ENCODE measurements around the gene ASXL1. TPM values are rescaled to one million over a fixed set of nuclear protein-coding genes. Genes with fewer than 3 reads are reported as not detected.

ASXL1 gene
- total and polyA plus RNA-seq, 9 of the 15 experiments (the other 6 are each of a cell fraction or from before 2014, with no cell fraction given): 6.5 to 65.3 (median 32.3) TPM

GRCh38 chr20:32397567-32398084 lies 39.5 kb downstream of the ASXL1 start (continued):
- no peak for TF ChIP-seq MEF2A (IDR thresholded peaks at IDR 0.05; ENCODE audit: control insufficient read depth, low read depth, low read length)
- no peak for TF ChIP-seq CHAMP1 (IDR thresholded peaks at IDR 0.05)
- TF ChIP-seq NR0B1 (IDR thresholded peaks at IDR 0.05; ENCODE audit: partially characterized antibody): no peak
- TF ChIP-seq SMAD4 (CRISPR knock-in tag; conservative IDR thresholded peaks at IDR 0.05): peak; percentile 94
- no peak for TF ChIP-seq KAT7 (CRISPR knock-in tag; IDR thresholded peaks at IDR 0.05; ENCODE audit: borderline replicate concordance)
- no peak for TF ChIP-seq SREBF1 (IDR thresholded peaks at IDR 0.05; ENCODE audit: borderline replicate concordance, low read depth, low read length)
- TF ChIP-seq SIN3A (IDR thresholded peaks at IDR 0.05; ENCODE audit: borderline replicate concordance in 2 of 2, control insufficient read depth in 1 of 2, low read depth in 2 of 2, low read length in 2 of 2): no peak
- no peak for TF ChIP-seq NR1H2 (CRISPR knock-in tag; IDR thresholded peaks at IDR 0.05)
- TF ChIP-seq, protein P1, sequence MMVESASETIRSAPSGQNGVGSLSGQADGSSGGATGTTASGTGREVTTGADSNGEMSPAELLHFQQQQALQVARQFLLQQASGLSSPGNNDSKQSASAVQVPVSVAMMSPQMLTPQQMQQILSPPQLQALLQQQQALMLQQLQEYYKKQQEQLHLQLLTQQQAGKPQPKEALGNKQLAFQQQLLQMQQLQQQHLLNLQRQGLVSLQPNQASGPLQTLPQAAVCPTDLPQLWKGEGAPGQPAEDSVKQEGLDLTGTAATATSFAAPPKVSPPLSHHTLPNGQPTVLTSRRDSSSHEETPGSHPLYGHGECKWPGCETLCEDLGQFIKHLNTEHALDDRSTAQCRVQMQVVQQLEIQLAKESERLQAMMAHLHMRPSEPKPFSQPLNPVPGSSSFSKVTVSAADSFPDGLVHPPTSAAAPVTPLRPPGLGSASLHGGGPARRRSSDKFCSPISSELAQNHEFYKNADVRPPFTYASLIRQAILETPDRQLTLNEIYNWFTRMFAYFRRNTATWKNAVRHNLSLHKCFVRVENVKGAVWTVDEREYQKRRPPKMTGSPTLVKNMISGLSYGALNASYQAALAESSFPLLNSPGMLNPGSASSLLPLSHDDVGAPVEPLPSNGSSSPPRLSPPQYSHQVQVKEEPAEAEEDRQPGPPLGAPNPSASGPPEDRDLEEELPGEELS (CRISPR knock-in tag; IDR thresholded peaks at IDR 0.05; ENCODE audit: borderline replicate concordance): no peak
- TF ChIP-seq KHSRP (IDR thresholded peaks at IDR 0.05): no peak
- no peak for TF ChIP-seq SETDB1 (IDR thresholded peaks at IDR 0.05; ENCODE audit: low read length)
- TF ChIP-seq, protein P2, sequence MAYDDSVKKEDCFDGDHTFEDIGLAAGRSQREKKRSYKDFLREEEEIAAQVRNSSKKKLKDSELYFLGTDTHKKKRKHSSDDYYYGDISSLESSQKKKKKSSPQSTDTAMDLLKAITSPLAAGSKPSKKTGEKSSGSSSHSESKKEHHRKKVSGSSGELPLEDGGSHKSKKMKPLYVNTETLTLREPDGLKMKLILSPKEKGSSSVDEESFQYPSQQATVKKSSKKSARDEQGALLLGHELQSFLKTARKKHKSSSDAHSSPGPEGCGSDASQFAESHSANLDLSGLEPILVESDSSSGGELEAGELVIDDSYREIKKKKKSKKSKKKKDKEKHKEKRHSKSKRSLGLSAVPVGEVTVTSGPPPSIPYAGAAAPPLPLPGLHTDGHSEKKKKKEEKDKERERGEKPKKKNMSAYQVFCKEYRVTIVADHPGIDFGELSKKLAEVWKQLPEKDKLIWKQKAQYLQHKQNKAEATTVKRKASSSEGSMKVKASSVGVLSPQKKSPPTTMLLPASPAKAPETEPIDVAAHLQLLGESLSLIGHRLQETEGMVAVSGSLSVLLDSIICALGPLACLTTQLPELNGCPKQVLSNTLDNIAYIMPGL (CRISPR knock-in tag; IDR thresholded peaks at IDR 0.05): no peak
- peak; percentile 59; the same call in 1 of the 2 replicates for TF ChIP-seq NR2C1 (IDR thresholded peaks at IDR 0.05)
- peak; percentile 89 for TF ChIP-seq NR2C1 (tag; IDR thresholded peaks at IDR 0.05)
- TF ChIP-seq MLX (CRISPR knock-in tag; conservative IDR thresholded peaks at IDR 0.05): no peak
- no peak for TF ChIP-seq RHOXF2B (CRISPR knock-in tag; conservative IDR thresholded peaks at IDR 0.05)
- TF ChIP-seq SMAD3 (CRISPR knock-in tag; conservative IDR thresholded peaks at IDR 0.05): 0 out of 2 replicates have a peak, but pooled peaks have one; percentile 57
- TF ChIP-seq ZNF41 (CRISPR knock-in tag; conservative IDR thresholded peaks at IDR 0.05): peak; percentile 11; the same call in 1 of the 2 replicates
- TF ChIP-seq ZNF589 (CRISPR knock-in tag; IDR thresholded peaks at IDR 0.05; ENCODE audit: low read depth): peak; percentile 85; the same call in 1 of the 2 replicates
- TF ChIP-seq ZZZ3 (IDR thresholded peaks at IDR 0.05): no peak
